Erythroblast (primary cell): ENCODE measurements around the gene NALF2.

Source experiments
- GATA1 ChIP-seq: IDR thresholded peaks from 2 replicates; pipeline ENCODE4 v1.6.1; 2011; ENCODE audit warnings: low read depth, mild to moderate bottlenecking, control low read depth, low read length, moderate library complexity
- POLR2A ChIP-seq: IDR thresholded peaks from 2 replicates; pipeline ENCODE4 v1.6.1; 2011; ENCODE audit warnings: mild to moderate bottlenecking, low read length

GRCh38 chrX:69538321-69538876, 34.3 kb downstream of the NALF2 start:
- no peak for TF ChIP-seq POLR2A
- TF ChIP-seq GATA1 = no peak
